ENCODE data around the gene CSF3. TPM values are rescaled to one million over a fixed set of nuclear protein-coding genes. Genes with fewer than 3 reads are reported as not detected.

CSF3 gene
- total and polyA plus RNA-seq, 4 donors, result not detected

GRCh38 chr17:40033339-40033738 is 18.1 kb downstream of the CSF3 start:
- H3K4me3 ChIP-seq (ENCODE audit: low read depth in 1 of 3, low read length in 3 of 3), result no peak overlapping the region
- no peaks in the 10 kb centered on the region for H3K9me3 ChIP-seq (ENCODE audit: control insufficient read depth in 4 of 4, low read length in 3 of 4)
- TF ChIP-seq ATF3 (IDR thresholded peaks at IDR 0.05) (no peak), FOXA2 (IDR thresholded peaks at IDR 0.05) (no peak), JUND (IDR thresholded peaks at IDR 0.05) (no peak)
- no peak overlapping the region for H3K27ac ChIP-seq (ENCODE audit: low read depth in 1 of 2, low read length in 2 of 2)
- H3K27me3 ChIP-seq (ENCODE audit: control insufficient read depth in 4 of 4, insufficient read depth in 4 of 4, low read length in 3 of 4), result no peaks in the 10 kb centered on the region
- 90% methylated on average over 8 of the region's 8 CpGs for WGBS
- no peak overlapping the region for H3K9ac ChIP-seq (ENCODE audit: low read depth in 1 of 2, low read length in 2 of 2)
- peaks cover 3 to 41% (median 14%) of the 10 kb centered on the region in 4 donors for H3K36me3 ChIP-seq (ENCODE audit: control insufficient read depth in 4 of 4, insufficient read depth in 3 of 4, low read depth in 1 of 4, low read length in 3 of 4)
- H3K4me1 ChIP-seq (ENCODE audit: control insufficient read depth in 4 of 4, insufficient read depth in 4 of 4, low read length in 3 of 4), result peaks cover 3 to 21% (median 16%) of the 10 kb centered on the region in 4 donors
- DNase-seq (ENCODE audit: low spot score), result no peak

GRCh38 chr17:40034426-40035161 is 19.4 kb downstream of the CSF3 start:
- no peaks in the 10 kb centered on the region for H3K9me3 ChIP-seq (ENCODE audit: control insufficient read depth in 4 of 4, low read length in 3 of 4)
- H3K4me3 ChIP-seq (ENCODE audit: low read depth in 1 of 3, low read length in 3 of 3), result no peak overlapping the region
- TF ChIP-seq SP1 (IDR thresholded peaks at IDR 0.05) (no peak), EGR1 (IDR thresholded peaks at IDR 0.05; ENCODE audit: low read depth in 2 of 2) (no peak), MAX (IDR thresholded peaks at IDR 0.05) (no peak), REST (IDR thresholded peaks at IDR 0.05) (no peak), GABPA (IDR thresholded peaks at IDR 0.05 in 1 of 2, conservative IDR thresholded peaks at IDR 0.05 in 1 of 2) (no peak), JUND (IDR thresholded peaks at IDR 0.05) (no peak), HNF4G (IDR thresholded peaks at IDR 0.05) (no peak), CTCF (IDR thresholded peaks at IDR 0.05; ENCODE audit: low read depth, low read length, missing input control) (no peak), TAF1 (conservative IDR thresholded peaks at IDR 0.05) (no peak), NR2F2 (IDR thresholded peaks at IDR 0.05) (no peak), HNF4A (conservative IDR thresholded peaks at IDR 0.05) (no peak), RXRA (IDR thresholded peaks at IDR 0.05) (no peak)
- DNase-seq (ENCODE audit: low spot score), result no peak
- no peaks in the 10 kb centered on the region for H3K27me3 ChIP-seq (ENCODE audit: control insufficient read depth in 4 of 4, insufficient read depth in 4 of 4, low read length in 3 of 4)
- no peak overlapping the region for H3K27ac ChIP-seq (ENCODE audit: low read depth in 1 of 2, low read length in 2 of 2)
- no peak overlapping the region for H3K9ac ChIP-seq (ENCODE audit: low read depth in 1 of 2, low read length in 2 of 2)
- WGBS, result 88% methylated on average over 8 of the region's 8 CpGs
- H3K4me1 ChIP-seq (ENCODE audit: control insufficient read depth in 4 of 4, insufficient read depth in 4 of 4, low read length in 3 of 4), result peaks cover 5 to 30% (median 20%) of the 10 kb centered on the region in 4 donors
- H3K36me3 ChIP-seq (ENCODE audit: control insufficient read depth in 4 of 4, insufficient read depth in 3 of 4, low read depth in 1 of 4, low read length in 3 of 4), result peaks cover 3 to 28% (median 5%) of the 10 kb centered on the region in 4 donors

Measured in liver (tissue), 9 donors.